GM18526 (cell line): Measurements from ENCODE around the gene CDK5RAP3.

Experiments
- POLR2A ChIP-seq: IDR thresholded peaks from 3 replicates; pipeline ENCODE4 v1.6.1; 2011; ENCODE audit not compliant: insufficient read length; ENCODE audit errors: extremely low read depth

Gene CDK5RAP3

GRCh38 chr17:48016112-48016511 lies 45.2 kb downstream of the CDK5RAP3 start:
- TF ChIP-seq POLR2A, result no peak

- no peak for TF ChIP-seq POLR2A
Observed at GRCh38 chr17:48021934-48022333, 51.0 kb downstream of the CDK5RAP3 start.

- no peak for TF ChIP-seq POLR2A
Observed at GRCh38 chr17:48022901-48023300, 52.0 kb downstream of the CDK5RAP3 start.

- no peak for TF ChIP-seq POLR2A
Observed at GRCh38 chr17:48023400-48024148, 52.7 kb downstream of the CDK5RAP3 start.

GRCh38 chr17:48024149-48025039 lies 53.5 kb downstream of the CDK5RAP3 start:
- TF ChIP-seq POLR2A, result no peak

- peak; percentile 18 for TF ChIP-seq POLR2A
Observed at GRCh38 chr17:48025040-48025903, 54.4 kb downstream of the CDK5RAP3 start.

GRCh38 chr17:48025904-48026501 lies 55.1 kb downstream of the CDK5RAP3 start:
- TF ChIP-seq POLR2A, result no peak

- no peak for TF ChIP-seq POLR2A
Observed at GRCh38 chr17:48026502-48027321, 55.8 kb downstream of the CDK5RAP3 start.

GRCh38 chr17:48027322-48027981 lies 56.5 kb downstream of the CDK5RAP3 start:
- TF ChIP-seq POLR2A, result no peak

- no peak for TF ChIP-seq POLR2A
Observed at GRCh38 chr17:48028736-48029135, 57.8 kb downstream of the CDK5RAP3 start.

GRCh38 chr17:48030531-48030930 lies 59.6 kb downstream of the CDK5RAP3 start:
- TF ChIP-seq POLR2A, result no peak
